ENCODE data around the gene DIDO1. TPM values are rescaled to one million over a fixed set of nuclear protein-coding genes. Genes with fewer than 3 reads are reported as not detected.

DIDO1 gene
- total and polyA plus RNA-seq, 2 of the 13 experiments (the other 11 are each of a cell fraction or from before 2014, with no cell fraction given): 75.0 to 75.1 TPM

GRCh38 chr20:62951143-62951895, 25.0 kb upstream of the DIDO1 start:
- Histone ChIP-seq H3K27ac (ENCODE audit: extremely low read length, insufficient read depth, low read length) (peak overlapping the region; percentile 93), H3K9ac (ENCODE audit: insufficient read depth, low read depth, low read length) (peak overlapping the region; percentile 95; the same call in 1 of the 2 replicates), H3K4me3 (replicated peaks in 1 of 3; ENCODE audit: insufficient read depth in 1 of 3, low read depth in 2 of 3, low read length in 3 of 3) (peak overlapping the region; percentile 74 to 95 (median 78); a peak in 4 of 6 replicates), H3K36me3 (replicated peaks in 1 of 2; ENCODE audit: control insufficient read depth in 1 of 2, insufficient read depth in 2 of 2, low read length in 2 of 2) (peaks cover 14 to 43% of the 10 kb centered on the region in 2 experiments), H2AFZ (ENCODE audit: low read length) (no peak overlapping the region), H4K20me1 (ENCODE audit: insufficient read depth, low read length) (peaks cover 8% of the 10 kb centered on the region), H3K79me2 (ENCODE audit: insufficient read depth, low read length) (peaks cover 46% of the 10 kb centered on the region), H3K4me2 (ENCODE audit: low read depth, low read length) (peak overlapping the region; percentile 100), H3K4me1 (ENCODE audit: insufficient read depth, low read length) (peaks cover 58% of the 10 kb centered on the region), H3K9me3 (ENCODE audit: low read length) (no peaks in the 10 kb centered on the region), H3K27me3 (ENCODE audit: control insufficient read depth in 1 of 2, insufficient read depth in 2 of 2, low read length in 2 of 2) (no peaks in the 10 kb centered on the region; a peak in 1 of 5 replicates)
- BruUV-seq (replicated peaks): no TSS peak
- in situ Hi-C loops (cut with HindIII; ENCODE audit: extremely low pct_ligation_motif_present, low pct_unique_long_range_greater_than_20kb) (no loop called here), intact Hi-C loops (cut with micrococcal nuclease; ENCODE audit: unreplicated experiment) (loop anchor here (5.0 kb wide), 1 partner anchor 49 kb away; no protein-coding TSS in a partner anchor)
- 78% methylated on average over 11 of the region's 11 CpGs for WGBS (ENCODE audit: low lambda C conversion rate)
- ChIA-PET POLR2A (interaction anchor here (5.7 to 8.8 kb wide), 2 partner anchors 14 to 26 kb away, joined by 94 to 205 read pairs; partner anchors contain the start of genes DIDO1 and GID8), CTCF (ENCODE audit: low intra/inter-chr PET ratio, low total read pairs) (no interaction called here)
- ATAC-seq (no peak), DNase-seq (ENCODE audit: low spot score) (no peak), FAIRE-seq (no peak)
- 0 out of 2 replicates have a peak, but pooled peaks have one; percentile 49 for TF ChIP-seq ZNF572 (CRISPR knock-in tag; IDR thresholded peaks at IDR 0.05)
- peak; percentile 53; the same call in 1 of the 2 replicates for TF ChIP-seq MTA1 (CRISPR knock-in tag; IDR thresholded peaks at IDR 0.05; ENCODE audit: borderline replicate concordance)
- no peak for TF ChIP-seq ZNF558 (CRISPR knock-in tag; IDR thresholded peaks at IDR 0.05; ENCODE audit: borderline replicate concordance)
- TF ChIP-seq ZSCAN25 (CRISPR knock-in tag; IDR thresholded peaks at IDR 0.05): 0 out of 2 replicates have a peak, but pooled peaks have one; percentile 13
- 0 out of 2 replicates have a peak, but pooled peaks have one; percentile 38 for TF ChIP-seq ZNF746 (CRISPR knock-in tag; IDR thresholded peaks at IDR 0.05)
- no peak for TF ChIP-seq AFF4 (CRISPR knock-in tag; IDR thresholded peaks at IDR 0.05)
- no peak for TF ChIP-seq ZBED4 (CRISPR knock-in tag; IDR thresholded peaks at IDR 0.05; ENCODE audit: borderline replicate concordance)
- TF ChIP-seq GABPB1 (CRISPR knock-in tag; IDR thresholded peaks at IDR 0.05): no peak
- TF ChIP-seq ZFYVE20 (CRISPR knock-in tag; IDR thresholded peaks at IDR 0.05; ENCODE audit: borderline replicate concordance, low read depth): 0 out of 2 replicates have a peak, but pooled peaks have one; percentile 39
- peak; percentile 76; the same call in 1 of the 2 replicates for TF ChIP-seq ZNF547 (CRISPR knock-in tag; IDR thresholded peaks at IDR 0.05)
- TF ChIP-seq GTF3A (CRISPR knock-in tag; conservative IDR thresholded peaks at IDR 0.05): no peak; the same call in 1 of the 2 replicates
- no peak for TF ChIP-seq SOX6 (IDR thresholded peaks at IDR 0.05)
- TF ChIP-seq SOX6 (CRISPR knock-in tag; IDR thresholded peaks at IDR 0.05): no peak
- TF ChIP-seq PBX2 (CRISPR knock-in tag; IDR thresholded peaks at IDR 0.05): 0 out of 2 replicates have a peak, but pooled peaks have one; percentile 1

Measured in HepG2 (cell line).